Osteocyte (in vitro differentiated cells): ENCODE data around the gene GPC1. TPM values are rescaled to one million over a fixed set of nuclear protein-coding genes. Genes with fewer than 3 reads are reported as not detected.

Experiments used
- DNase-seq: peaks from one replicate; pipeline ENCODE4 v3.0.0; 2021; ENCODE audit warnings: mixed read lengths; ENCODE audit not compliant: unreplicated experiment; ENCODE audit errors: extremely low spot score
- H3K27ac Mint-ChIP-seq: one replicate; pipeline ENCODE4 v1.8.0; 2021; ENCODE audit warnings: mild to moderate bottlenecking, mixed read lengths; ENCODE audit not compliant: unreplicated experiment
- H3K27me3 Mint-ChIP-seq: one replicate; pipeline ENCODE4 v1.8.0; 2021; ENCODE audit warnings: mixed read lengths; ENCODE audit not compliant: unreplicated experiment
- H3K36me3 Mint-ChIP-seq: one replicate; pipeline ENCODE4 v1.8.0; 2021; ENCODE audit warnings: mixed read lengths; ENCODE audit not compliant: unreplicated experiment
- H3K4me1 Mint-ChIP-seq: one replicate; pipeline ENCODE4 v1.8.0; 2021; ENCODE audit warnings: mixed read lengths; ENCODE audit not compliant: unreplicated experiment
- H3K4me3 Mint-ChIP-seq: one replicate; pipeline ENCODE4 v1.8.0; 2021; ENCODE audit warnings: mild to moderate bottlenecking, moderate library complexity, mixed read lengths; ENCODE audit not compliant: unreplicated experiment
- H3K9me3 Mint-ChIP-seq: one replicate; pipeline ENCODE4 v1.8.0; 2021; ENCODE audit warnings: mixed read lengths; ENCODE audit not compliant: unreplicated experiment
- total RNA-seq: library from RNA; stranded (reverse); gene quantifications from 2 replicates; pipeline ENCODE4 v1.2.1, GENCODE V29; 2021
- TF ChIP-seq, protein P1 (sequence below): fragments of 200-600 bp; sonication (generic); IDR thresholded peaks from 2 replicates; pipeline ENCODE4 v1.5.0; 2021; ENCODE audit warnings: antibody characterized with exemption, mild to moderate bottlenecking, moderate library complexity

Gene GPC1
- total RNA-seq, 1 donor from 2014 or later: 148 TPM

DNA sequence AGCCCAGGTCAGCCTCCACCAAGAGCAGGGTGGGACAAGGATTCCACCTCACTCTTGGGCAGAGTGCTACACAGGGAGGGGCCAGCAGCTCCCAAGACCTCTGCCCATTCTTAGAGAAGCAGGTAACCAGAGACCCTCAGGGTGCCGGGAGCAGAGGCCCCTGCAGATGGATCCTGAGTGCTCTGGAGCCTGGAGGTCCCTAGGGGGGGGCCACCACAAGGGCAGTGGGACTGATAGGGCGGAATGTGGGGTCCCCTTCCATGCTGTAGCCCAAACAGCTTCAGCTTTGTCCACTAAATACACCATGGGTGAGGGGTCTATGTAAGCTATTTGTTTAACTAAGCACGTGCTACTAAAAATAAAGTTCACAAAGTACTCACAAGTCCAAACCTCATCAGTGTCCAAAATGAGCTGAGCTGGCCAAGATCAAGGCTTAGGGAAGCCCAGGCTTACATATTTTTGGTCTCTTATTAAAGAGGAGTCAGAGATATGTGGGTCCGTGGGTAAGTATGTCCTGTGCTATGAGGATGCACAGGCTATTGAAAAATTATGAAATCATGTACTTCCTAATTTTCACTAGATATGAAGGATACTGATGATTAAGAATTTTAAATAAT lies 21.5 kb upstream of the GPC1 start:
- Mint-ChIP-seq H3K4me3 (no peak overlapping the region), H3K27me3 (peaks cover 14% of the 10 kb centered on the region), H3K4me1 (no peaks in the 10 kb centered on the region), H3K36me3 (no peaks in the 10 kb centered on the region), H3K27ac (no peak overlapping the region), H3K9me3 (peaks cover 7% of the 10 kb centered on the region)
- no peak for DNase-seq
- TF ChIP-seq, protein P1, sequence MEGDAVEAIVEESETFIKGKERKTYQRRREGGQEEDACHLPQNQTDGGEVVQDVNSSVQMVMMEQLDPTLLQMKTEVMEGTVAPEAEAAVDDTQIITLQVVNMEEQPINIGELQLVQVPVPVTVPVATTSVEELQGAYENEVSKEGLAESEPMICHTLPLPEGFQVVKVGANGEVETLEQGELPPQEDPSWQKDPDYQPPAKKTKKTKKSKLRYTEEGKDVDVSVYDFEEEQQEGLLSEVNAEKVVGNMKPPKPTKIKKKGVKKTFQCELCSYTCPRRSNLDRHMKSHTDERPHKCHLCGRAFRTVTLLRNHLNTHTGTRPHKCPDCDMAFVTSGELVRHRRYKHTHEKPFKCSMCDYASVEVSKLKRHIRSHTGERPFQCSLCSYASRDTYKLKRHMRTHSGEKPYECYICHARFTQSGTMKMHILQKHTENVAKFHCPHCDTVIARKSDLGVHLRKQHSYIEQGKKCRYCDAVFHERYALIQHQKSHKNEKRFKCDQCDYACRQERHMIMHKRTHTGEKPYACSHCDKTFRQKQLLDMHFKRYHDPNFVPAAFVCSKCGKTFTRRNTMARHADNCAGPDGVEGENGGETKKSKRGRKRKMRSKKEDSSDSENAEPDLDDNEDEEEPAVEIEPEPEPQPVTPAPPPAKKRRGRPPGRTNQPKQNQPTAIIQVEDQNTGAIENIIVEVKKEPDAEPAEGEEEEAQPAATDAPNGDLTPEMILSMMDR: no peak

DNA sequence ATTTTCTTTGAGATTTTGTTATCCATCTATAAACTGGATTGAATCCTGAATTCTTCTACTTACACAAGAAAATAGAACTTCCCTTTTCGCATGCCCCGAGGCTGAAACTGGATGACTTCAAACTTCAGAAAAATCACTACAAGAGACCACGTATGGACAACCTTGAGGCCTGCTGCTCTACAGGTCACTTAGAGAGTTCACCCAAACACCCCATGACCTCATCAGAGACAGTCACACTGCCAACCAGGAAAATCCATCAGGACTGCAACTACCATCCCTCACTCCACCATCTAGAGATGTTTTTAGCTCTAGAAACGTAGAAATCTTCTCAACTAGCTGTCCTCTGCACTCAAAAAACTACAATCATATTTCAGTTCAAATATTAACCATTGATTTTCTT lies 18.6 kb upstream of the GPC1 start:
- H3K4me3 Mint-ChIP-seq: no peak overlapping the region
- no peak for DNase-seq
- no peaks in the 10 kb centered on the region for H3K36me3 Mint-ChIP-seq
- H3K4me1 Mint-ChIP-seq: no peaks in the 10 kb centered on the region
- TF ChIP-seq, protein P1: no peak
- H3K27ac Mint-ChIP-seq: no peak overlapping the region
- no peaks in the 10 kb centered on the region for H3K27me3 Mint-ChIP-seq
- peaks cover 7% of the 10 kb centered on the region for H3K9me3 Mint-ChIP-seq

DNA sequence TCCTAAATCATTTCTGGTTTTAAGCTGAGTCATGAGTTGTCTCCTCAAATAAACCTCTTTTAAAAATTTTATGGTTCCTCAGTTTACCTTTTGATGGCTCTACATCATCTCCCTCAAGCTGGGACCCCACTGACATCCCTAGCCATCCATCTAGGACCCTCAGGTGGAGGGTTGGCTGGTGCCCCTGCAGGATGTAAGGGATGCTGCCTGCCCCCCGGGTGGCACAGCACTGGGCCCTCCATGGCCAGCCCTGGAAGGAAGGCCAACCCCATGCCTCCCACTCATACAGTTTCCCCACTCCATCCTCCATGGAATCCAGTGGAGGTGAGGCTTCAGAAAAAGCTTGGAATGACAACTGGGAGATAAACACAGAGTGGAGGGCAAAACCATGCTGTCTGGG lies 17.2 kb upstream of the GPC1 start:
- Mint-ChIP-seq H3K27ac (no peak overlapping the region), H3K36me3 (no peaks in the 10 kb centered on the region), H3K4me3 (no peak overlapping the region), H3K4me1 (no peaks in the 10 kb centered on the region), H3K27me3 (no peaks in the 10 kb centered on the region), H3K9me3 (peaks cover 18% of the 10 kb centered on the region)
- TF ChIP-seq, protein P1: no peak
- DNase-seq: no peak

DNA sequence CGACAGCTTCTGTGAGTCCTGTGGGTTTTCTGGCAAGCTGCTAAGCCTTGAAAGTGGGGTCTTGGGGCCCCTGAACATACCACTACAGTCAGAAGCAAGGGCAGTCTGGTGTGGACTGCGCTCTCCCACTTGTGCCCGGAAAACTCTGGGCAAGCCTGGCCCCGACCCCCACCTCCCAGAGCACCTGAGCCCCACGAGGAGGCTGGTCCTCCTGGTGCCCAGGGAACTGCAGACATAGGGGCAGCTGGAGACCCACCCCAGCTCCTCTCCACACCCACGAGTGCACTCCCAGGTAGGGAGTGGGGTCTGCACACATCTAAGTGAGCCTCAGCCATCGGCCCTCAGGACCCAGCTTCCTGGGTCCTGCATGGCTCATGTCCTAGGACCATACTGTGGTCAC lies 16.2 kb upstream of the GPC1 start:
- TF ChIP-seq, protein P1: no peak
- H3K27ac Mint-ChIP-seq: no peak overlapping the region
- no peak for DNase-seq
- peaks cover 18% of the 10 kb centered on the region for H3K9me3 Mint-ChIP-seq
- H3K27me3 Mint-ChIP-seq: no peaks in the 10 kb centered on the region
- H3K4me1 Mint-ChIP-seq: no peaks in the 10 kb centered on the region
- H3K4me3 Mint-ChIP-seq: no peak overlapping the region
- no peaks in the 10 kb centered on the region for H3K36me3 Mint-ChIP-seq

DNA sequence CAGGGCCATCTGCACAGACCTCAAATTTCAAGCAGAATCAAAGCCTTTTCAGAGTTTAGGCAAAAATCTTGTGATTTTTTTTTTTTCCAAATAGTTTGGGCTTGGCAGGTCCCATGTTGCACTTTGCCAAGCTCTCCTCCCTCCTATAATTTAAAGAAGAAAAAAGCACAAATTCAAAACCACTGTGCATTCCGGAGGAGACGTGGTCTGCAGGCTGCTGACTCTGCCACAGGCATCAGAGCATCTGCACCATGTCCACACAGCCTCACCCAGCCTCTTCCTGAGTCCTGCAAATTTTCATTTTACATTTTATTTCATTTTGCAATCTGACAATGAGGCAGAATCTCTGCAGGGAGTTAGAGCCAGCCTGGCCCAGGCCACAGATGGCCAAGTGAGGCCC lies 15.7 kb upstream of the GPC1 start:
- DNase-seq: no peak
- TF ChIP-seq, protein P1: no peak
- H3K9me3 Mint-ChIP-seq: peaks cover 18% of the 10 kb centered on the region

More for the DNA sequence above, 15.7 kb upstream of the GPC1 start:
- H3K27ac Mint-ChIP-seq: no peak overlapping the region
- H3K4me3 Mint-ChIP-seq: no peak overlapping the region
- no peaks in the 10 kb centered on the region for H3K36me3 Mint-ChIP-seq
- no peaks in the 10 kb centered on the region for H3K27me3 Mint-ChIP-seq
- no peaks in the 10 kb centered on the region for H3K4me1 Mint-ChIP-seq
